Cardiac muscle cell (in vitro differentiated cells and primary cell): ENCODE data around the gene DPYSL5. TPM values are rescaled to one million over a fixed set of nuclear protein-coding genes. Genes with fewer than 3 reads are reported as not detected.
A peak's percentile ranks its signal among the peaks of the same experiment; 100 is the strongest.

ENCODE experiments used
- DNase-seq, 2 donors: peaks; one replicate each; pipeline versions ENCODE4 v3.0.0 to v3.0.0-alpha.2; 2010 to 2017; ENCODE audit warnings: low read depth in 1 of 2, low spot score in 1 of 2
- H3K27ac ChIP-seq: fragments of 200-600 bp; sonication (generic); 2 replicates; pipeline ENCODE4 v1.5.1; 2016
- H3K27me3 ChIP-seq: fragments of 200-600 bp; sonication (generic); 2 replicates; pipeline ENCODE4 v1.6.0; 2016; ENCODE audit warnings: control low read depth
- H3K36me3 ChIP-seq: fragments of 200-600 bp; sonication (generic); 2 replicates; pipeline ENCODE4 v1.5.1; 2016; ENCODE audit warnings: control low read depth
- H3K4me1 ChIP-seq: fragments of 200-600 bp; sonication (generic); 2 replicates; pipeline ENCODE4 v1.8.1; 2017; ENCODE audit warnings: low read depth, mild to moderate bottlenecking, mixed run types
- H3K4me3 ChIP-seq: fragments of 200-600 bp; sonication (generic); 2 replicates; pipeline ENCODE4 v1.5.1; 2016; ENCODE audit warnings: mild to moderate bottlenecking
- H3K9me3 ChIP-seq: fragments of 200-600 bp; sonication (generic); 2 replicates; pipeline ENCODE4 v1.5.1; 2017; ENCODE audit warnings: low read depth, mild to moderate bottlenecking, control low read depth
- CTCF ChIP-seq: IDR thresholded peaks from 2 replicates; pipeline ENCODE4 v1.5.1; 2012; ENCODE audit warnings: low read depth, mild to moderate bottlenecking, low read length
- polyA plus RNA-seq: library from polyadenylated mRNA; unstranded; fragments of >200 nt; fragmentation: Nextera tagmentation; extraction: Ambion mirVana; gene quantifications from 2 replicates; pipeline ENCODE4 v1.2.1, GENCODE V29; 2016
- total RNA-seq: library from RNA; depleted of rRNA; stranded (reverse); fragments of >200 nt; gene quantifications from 2 replicates; pipeline ENCODE4 v1.2.3, GENCODE V29; 2016

The DPYSL5 gene
- total and polyA plus RNA-seq, 2 experiments from 2014 or later: 4.1 to 5.6 TPM

DNA sequence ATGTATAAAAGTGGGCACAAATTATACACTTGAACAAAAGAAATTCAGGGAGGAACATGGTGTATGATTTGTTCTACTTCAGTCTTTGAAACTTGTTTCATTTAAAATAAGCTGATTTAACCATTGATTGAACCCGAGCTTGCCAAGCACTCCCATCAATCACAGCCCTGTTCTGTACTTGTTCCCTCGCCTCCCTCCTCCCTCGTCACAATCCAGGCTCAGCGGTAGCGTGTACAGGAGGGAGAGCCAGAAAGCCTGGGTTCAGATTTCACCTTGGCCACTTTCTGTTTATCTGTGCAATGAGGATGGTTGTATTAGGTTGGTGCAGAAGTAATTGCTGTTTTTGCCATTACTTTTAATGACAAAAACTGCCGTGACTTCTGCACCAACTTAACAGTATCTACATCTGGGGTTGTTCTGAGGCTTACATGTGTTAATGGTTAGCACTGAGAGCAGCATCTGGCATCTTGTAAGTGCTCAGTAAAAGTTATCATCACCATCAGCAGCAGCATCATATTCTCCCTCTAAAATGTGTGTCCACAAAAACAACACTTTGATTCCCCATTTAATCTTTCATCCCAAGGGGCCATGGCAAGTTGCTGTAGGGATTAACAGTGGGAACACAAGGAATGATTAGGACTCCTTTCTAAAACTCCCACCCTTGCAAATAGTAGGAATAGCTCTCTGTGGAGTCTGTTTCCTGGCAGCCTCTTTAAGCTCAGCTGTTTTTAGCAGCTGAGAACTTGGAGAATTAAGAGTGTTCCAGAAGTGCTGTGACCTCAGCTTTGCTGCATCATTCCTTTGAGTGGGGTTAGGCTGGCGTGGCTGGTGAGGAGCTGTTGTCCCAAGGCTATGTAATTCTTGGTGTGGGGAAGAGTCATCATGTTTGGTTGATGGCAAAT lies 4.7 kb downstream of the DPYSL5 start:
- H3K4me3 ChIP-seq: no peak overlapping the region
- TF ChIP-seq CTCF: no peak
- peak in 1 of 2 donors; percentile 36 for DNase-seq
- H3K9me3 ChIP-seq: no peaks in the 10 kb centered on the region
- H3K4me1 ChIP-seq: no peaks in the 10 kb centered on the region
- peaks cover 89% of the 10 kb centered on the region for H3K27me3 ChIP-seq
- no peak overlapping the region for H3K27ac ChIP-seq
- no peaks in the 10 kb centered on the region for H3K36me3 ChIP-seq

GRCh38 chr2:26853751-26854150 lies 5.8 kb downstream of the DPYSL5 start:
- TF ChIP-seq CTCF: no peak
- H3K4me1 ChIP-seq: no peaks in the 10 kb centered on the region
- DNase-seq: no peak
- no peak overlapping the region for H3K4me3 ChIP-seq
- H3K36me3 ChIP-seq: no peaks in the 10 kb centered on the region
- no peak overlapping the region for H3K27ac ChIP-seq
- H3K9me3 ChIP-seq: no peaks in the 10 kb centered on the region
- H3K27me3 ChIP-seq: peaks cover 81% of the 10 kb centered on the region

DNA sequence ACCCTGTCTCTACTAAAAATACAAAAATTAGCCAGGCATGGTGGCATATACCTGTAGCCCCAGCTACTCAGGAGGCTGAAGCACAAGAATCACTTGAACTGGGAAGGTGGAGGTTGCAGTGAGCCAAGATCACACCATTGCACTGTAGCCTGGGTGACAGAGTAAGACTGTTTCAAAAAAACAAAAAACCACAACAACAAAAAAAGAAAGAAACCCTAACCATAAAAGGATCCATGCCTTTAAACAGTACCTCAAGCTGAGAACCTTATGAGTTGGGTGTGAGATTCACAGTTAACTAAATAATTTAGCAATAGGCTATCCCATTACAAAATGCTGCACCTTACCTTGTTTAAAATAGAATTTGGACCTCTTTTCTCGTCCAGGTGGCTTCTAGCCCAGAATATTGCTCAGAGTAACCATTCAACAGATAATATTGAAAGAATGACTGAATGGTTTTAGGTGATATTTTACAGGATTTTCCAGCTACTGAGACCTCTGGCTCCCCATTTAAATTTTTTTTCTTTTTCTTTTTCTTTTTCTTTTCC lies 6.4 kb downstream of the DPYSL5 start:
- peaks cover 79% of the 10 kb centered on the region for H3K27me3 ChIP-seq
- H3K4me3 ChIP-seq: no peak overlapping the region
- no peak for TF ChIP-seq CTCF
- no peak for DNase-seq
- H3K9me3 ChIP-seq: no peaks in the 10 kb centered on the region
- no peaks in the 10 kb centered on the region for H3K36me3 ChIP-seq
- no peak overlapping the region for H3K27ac ChIP-seq
- no peaks in the 10 kb centered on the region for H3K4me1 ChIP-seq

GRCh38 chr2:26855466-26855865 lies 7.5 kb downstream of the DPYSL5 start:
- Histone ChIP-seq H3K27ac (no peak overlapping the region), H3K4me3 (no peak overlapping the region)
- DNase-seq: no peak

GRCh38 chr2:26859622-26860021 lies 11.7 kb downstream of the DPYSL5 start:
- TF ChIP-seq CTCF: no peak
- H3K36me3 ChIP-seq: no peaks in the 10 kb centered on the region

More at GRCh38 chr2:26855466-26855865, 7.5 kb downstream of the DPYSL5 start:
- Histone ChIP-seq H3K27me3 (peaks cover 73% of the 10 kb centered on the region), H3K9me3 (no peaks in the 10 kb centered on the region), H3K36me3 (no peaks in the 10 kb centered on the region), H3K4me1 (no peaks in the 10 kb centered on the region)
- TF ChIP-seq CTCF: no peak

More at GRCh38 chr2:26859622-26860021, 11.7 kb downstream of the DPYSL5 start:
- no peak for DNase-seq
- Histone ChIP-seq H3K9me3 (no peaks in the 10 kb centered on the region), H3K27ac (no peak overlapping the region), H3K27me3 (peaks cover 56% of the 10 kb centered on the region), H3K4me1 (no peaks in the 10 kb centered on the region), H3K4me3 (no peak overlapping the region)
